ENCODE measurements around the gene SLCO3A1.

The SLCO3A1 gene

DNA sequence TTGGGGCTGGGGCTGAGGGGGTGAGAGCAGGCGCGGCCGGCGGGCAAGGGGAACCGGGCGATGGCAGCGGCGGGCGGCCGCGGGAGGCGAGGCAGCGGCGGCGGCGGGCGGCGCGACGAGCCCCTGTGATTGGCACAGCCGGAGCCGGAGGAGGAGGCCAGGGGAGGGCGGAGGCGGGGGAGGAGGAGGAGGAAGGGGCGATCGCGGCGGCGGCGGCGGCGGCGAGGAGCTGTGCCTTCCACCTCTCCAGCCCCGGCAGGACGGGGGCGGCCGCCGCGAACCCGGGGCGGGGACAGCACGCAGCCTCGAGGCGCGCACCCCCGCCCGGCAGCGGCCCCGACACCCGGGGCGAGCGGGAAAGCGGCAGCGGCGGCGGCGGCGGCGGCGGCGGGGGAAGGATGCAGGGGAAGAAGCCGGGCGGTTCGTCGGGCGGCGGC, at the start of gene SLCO3A1:
Gene SLCO3A1, plus strand, starts transcription at position 198 of the 437 bp plus-strand sequence.
- DNase-seq, result peak; percentile 30 to 83

DNA sequence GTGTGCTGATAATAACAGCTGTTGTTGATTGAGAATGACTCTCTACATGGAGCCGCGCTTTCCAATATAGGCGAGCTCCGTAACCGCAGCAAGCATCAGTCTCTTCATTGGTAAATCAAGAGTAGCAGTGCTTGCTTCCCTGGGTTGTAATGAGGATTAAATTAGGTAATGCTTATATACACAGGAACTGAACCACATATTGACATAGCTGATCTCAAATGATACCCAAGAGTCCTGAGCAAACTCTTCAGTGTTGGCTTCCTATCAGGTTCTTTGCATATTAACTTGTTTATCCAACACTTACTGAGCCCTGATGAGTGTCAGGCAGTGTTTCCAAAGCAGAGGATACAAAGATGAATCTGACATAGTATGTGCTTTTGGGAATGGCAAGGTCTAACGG, 46.4 kb upstream of the SLCO3A1 start:
- no peak for DNase-seq

DNA sequence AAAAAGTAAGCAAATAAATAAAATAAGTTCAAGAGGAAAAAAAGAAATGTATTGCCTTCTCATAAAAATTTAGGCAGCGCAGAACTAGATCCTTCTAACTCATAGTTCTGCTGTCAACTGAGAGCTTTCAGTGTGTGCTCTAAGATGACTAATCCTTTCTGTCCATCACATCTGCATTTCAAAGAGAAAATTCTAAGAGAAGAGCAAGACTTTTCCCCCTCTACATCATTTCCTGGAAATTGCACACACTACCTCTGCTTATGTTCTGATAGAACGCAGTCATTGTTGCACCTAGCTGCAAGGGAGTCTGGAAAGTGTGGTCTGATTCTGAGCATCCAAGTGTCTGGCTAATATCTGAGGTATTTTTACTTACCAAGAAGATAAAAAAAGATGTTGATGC, 39.6 kb upstream of the SLCO3A1 start:
- DNase-seq, result no peak

DNA sequence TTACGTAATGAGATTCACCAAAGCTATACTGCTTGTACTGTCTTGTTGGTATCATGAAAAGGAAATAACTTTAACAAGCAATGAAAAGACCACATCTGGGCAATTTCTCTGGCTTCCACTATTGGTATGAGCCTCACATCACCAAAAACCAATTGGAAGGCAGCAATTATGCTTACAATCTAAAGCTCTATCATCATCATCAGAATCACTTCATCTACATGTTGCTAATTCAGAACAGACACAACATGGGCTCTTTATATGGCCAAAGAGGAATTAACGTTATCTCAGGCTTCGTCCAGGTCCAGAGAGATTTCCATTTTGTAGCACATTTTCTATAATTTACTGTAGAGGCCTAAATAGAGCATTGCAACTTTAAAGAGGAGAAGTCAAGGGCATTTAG, 36.6 kb upstream of the SLCO3A1 start:
- no peak for DNase-seq

DNA sequence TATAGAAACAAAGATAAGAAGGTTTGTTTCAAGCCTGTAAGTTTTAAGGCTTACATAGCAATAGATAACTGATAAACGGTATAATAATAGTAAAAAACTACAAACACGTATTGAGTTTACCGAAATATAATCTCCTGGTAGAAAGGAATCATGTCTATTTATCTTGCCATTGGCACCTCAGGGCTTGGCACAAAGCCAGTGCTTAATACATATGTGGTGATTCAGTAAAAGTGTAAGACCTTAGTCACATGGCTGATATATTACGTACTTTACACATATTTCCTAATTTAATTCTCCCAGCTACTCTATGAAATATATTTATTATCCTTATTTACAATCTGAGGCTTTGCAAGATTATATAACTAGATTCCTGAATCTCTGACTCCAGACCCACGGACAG, 32.0 kb upstream of the SLCO3A1 start:
- DNase-seq, result no peak

DNA sequence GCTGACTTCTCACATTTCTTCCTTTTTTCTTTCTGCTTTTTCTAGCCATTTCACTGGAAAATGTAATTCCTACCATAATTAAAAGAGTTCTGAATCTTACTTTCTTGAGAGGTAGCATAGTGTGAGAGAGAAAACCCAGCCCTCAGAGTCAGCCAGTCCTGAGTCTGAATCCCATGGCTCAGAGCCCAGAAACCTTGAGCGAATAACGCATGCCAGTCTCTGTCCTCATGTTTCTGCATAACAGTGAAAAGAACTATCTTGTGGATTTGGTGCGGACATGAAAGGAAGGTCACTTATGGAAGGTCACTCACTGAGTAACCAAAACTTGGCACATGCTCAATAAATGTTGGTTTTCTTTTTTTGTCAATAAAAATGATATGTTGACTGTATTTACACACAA, 29.3 kb upstream of the SLCO3A1 start:
- no peak for DNase-seq

DNA sequence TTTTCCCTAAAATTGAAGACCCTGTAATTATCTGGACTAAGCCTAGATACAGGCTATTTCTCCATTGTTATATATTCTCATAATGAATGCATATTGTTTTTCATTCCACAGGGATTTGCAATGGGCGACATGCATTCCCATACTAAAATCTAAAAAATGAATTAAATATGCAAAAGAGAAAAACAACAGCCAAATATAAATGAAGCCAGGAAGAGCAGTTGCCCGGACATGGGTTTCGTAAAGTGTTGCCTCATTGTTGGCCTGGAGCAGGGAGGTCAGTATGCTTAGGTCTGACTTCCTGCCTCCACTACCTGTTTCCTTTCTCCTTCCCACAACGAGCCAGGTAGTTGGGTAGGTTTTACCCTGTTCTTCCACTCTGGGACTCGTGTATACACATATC, 27.1 kb upstream of the SLCO3A1 start:
- no peak for DNase-seq

DNA sequence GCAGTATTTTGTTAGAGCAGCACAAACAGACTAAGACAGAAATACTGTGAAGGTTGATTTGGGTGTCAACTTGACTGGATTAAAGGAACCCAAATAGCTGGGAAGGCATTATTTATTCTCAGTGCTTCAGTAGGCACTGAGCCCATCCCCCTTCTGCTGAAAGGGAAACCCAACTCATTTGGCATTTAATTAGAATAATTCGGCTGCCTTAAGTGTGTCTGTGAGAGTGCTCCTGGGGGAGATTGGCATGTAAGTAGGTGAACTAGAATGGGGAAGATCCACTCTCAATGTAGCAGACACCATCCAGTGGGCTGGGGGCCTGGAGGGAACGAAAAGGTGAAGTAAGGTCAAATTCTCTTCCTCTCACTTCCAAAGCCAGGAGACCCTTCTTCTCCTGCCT, 20.5 kb upstream of the SLCO3A1 start:
- no peak for DNase-seq

DNA sequence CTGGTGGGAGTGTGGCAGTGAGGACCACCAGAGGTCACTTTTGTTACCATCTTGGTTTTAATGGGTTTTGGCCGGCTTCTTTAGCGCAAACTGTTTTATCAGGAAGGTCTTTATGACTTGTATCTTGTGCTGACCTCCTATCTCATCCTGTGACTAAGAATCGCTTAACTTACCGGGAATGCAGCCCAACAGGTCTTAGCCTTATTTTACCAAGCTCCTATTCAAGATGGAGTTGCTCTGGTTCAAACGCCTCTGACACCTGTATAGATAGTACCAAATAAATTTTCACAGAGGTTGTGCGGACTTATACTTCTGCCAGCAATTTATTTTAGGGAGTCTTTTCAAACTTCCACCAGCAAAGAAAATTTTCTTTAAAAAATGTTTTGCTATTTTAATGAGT, 13.6 kb upstream of the SLCO3A1 start:
- no peak for DNase-seq

DNA sequence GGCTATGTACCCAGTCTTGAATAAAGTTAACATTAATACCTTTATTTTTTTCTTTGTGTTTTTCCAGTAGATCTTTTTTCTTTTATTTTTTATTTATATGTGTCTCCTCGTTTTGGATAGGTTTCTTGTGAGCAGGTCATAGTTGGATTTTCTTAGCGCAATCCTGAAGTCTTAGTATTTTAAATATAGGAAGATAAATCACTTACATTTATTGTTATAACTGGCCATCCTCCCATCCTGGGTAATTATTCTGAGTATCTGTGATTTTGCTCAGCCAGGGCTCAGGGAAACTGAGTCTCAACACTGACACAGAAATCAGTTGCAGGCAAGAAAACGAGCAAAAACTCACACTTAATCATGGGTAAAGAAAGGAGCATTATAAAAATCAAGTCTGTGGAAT, 11.6 kb upstream of the SLCO3A1 start:
- no peak for DNase-seq

DNA sequence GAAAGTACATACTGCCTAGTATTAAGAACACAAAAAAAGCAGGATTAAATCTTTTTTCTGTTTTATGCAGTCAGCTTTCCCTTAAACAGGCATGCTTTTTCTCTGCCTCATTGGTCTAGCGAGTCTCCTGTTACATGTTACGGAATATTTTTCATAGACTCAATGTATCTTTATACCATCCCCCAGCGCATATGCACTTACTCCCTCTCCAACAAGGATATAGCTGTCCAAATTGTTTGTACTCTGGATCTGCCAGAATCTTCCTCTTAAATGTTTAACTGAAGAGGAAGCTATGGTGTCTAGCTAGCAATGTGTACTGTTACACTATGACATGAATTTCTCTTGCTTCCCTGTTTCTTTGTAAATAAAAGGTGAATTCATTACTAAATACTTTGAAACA, 9.2 kb upstream of the SLCO3A1 start:
- DNase-seq, result no peak

DNA sequence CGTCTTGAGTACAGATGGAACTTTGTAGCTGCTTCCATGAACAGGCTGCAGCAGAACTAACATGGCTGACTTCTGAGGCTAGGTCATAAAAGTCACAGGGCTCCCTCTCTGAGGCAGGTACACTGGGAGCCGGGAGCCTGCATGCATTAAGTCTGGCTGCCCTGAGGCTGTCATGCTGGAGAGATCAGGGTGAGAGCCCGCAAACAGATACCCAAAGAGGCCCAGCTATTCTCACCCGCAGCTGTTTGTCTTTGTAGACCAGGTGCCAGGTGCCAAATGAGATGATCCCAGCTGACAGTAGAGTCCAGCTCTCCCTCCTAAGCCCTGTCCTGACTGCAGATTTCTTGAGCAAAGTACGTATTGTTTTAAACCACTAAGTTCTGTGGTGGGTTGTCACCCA, 8.6 kb upstream of the SLCO3A1 start:
- no peak for DNase-seq

DNA sequence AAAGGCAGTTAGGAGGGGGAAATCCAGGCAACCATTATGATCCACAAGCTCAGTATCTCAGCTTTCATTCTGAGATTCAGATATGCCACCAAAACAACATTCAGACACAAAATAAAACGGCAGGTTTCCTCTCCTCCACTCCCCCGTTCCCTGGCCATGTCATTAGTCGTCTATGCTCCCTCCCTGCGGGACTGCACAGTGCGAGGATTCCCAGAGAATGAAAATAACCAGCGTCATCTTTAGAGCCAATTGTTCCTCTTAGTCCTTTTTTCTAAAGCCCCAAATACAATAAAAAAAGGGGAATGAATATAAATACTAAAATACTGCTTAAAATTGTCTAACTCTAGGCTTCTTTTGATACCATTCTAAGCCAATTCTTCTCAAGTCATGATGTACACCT, 7.8 kb upstream of the SLCO3A1 start:
- DNase-seq, result no peak

DNA sequence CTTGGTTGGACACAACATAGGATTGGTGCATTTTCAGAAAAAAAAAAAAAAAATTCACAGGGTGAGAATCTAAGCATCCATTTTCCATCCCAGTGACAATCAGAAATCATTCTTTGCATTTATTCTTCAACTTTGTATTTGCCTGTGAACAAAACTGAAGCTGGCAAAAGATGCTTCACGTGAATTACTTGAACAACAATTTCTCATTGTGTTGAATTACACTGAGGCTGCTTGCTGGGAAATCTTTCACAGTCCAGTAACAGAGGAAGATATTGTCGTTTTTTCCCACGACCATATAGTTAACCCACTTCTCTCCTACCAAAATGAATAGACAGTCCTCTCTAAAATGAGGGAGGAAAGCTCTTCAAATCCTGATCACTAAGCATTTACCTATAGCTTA, 4.3 kb upstream of the SLCO3A1 start:
- DNase-seq, result no peak

DNA sequence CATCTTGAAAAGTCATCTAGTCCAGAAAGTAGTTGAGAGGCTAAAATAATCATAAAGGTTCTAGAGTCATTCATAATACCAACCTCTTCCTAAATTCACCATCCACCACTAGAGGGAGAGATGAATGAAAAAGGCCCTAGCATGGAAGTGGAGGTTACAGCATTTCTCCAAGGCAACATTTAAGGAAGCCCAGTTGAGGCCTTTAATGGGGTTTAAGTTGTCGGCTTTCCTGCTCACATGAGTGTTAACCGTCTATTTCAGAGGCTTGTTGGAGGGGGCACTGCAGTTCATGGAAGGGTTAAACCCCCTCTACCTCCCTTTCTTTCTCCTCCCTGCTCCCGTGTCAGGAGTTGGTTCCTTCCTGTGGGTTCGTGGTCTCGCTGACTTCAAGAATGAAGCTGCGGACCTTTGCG, 3.8 kb upstream of the SLCO3A1 start:
- peak in 1 of 2 donors; percentile 47 for DNase-seq

DNA sequence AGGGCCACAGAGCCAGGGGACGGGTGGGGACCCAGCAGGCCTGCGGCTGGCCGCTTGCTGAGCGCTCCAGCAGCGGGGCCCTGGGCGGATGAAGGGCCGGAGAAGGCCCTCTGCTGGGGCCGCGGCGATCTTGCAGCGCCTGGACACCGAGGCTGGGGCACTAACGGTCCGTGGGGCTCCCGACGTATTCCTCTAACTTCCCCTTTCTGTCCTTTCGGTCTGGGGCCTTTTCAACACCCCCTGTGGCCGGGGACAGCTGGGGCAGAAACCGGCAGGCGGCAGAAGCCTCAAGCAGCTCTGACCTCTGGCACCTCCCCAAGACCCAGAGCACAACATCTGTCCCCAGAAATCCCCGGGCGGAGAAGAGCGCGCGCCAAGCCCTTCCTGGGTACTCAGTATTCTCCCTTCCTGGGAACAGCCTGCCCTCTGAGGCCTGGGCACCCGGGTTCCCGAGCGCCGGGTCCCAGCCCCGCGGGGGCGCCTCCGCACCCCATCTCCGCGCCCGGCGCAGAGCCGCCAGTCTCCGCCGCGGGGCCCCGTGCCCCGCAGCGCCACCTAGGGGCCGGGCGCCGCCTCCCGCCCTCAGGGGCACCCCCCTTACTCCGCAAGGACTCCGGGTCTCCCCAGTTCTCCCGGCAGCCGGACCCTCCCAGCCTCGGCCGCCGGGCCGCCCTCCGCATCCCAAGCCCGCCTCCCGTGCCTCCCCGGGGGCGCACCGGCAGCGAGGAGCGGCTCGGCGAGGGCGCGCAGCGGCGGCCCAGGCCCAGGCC, 582 bp upstream of the SLCO3A1 start:
- DNase-seq, result peak; percentile 52 to 91

DNA sequence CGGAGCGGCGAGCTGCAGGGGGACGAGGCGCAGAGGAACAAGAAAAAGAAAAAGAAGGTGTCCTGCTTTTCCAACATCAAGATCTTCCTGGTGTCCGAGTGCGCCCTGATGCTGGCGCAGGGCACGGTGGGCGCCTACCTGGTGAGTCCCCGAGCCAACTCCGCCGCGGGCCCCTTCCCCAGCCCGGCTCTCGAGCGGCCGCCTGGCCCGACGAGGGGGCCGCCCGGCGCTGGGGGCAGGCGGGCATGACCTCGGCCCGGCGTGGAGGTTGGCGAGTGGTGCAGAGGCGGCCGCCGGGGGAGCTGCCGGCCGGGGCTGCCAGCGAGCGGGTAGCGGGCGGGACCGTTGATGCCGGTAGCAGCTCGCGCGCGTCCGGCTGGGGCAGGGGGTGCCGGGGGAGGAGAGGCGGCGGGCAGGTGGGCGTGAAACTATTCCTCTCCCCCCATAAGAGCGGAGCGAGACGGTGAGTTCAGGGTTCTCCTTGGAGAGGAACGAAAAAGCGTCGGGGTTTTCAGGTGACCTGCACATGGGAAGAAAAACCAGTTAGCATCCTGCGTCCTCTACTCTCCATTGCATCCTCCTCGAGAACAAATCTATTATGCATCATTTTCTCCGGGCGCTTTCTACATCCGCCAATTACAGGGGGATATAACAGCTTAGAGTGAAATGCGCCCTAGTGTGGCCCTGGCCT, 585 bp downstream of the SLCO3A1 start:
- DNase-seq, result peak in 1 of 2 donors; percentile 66

DNA sequence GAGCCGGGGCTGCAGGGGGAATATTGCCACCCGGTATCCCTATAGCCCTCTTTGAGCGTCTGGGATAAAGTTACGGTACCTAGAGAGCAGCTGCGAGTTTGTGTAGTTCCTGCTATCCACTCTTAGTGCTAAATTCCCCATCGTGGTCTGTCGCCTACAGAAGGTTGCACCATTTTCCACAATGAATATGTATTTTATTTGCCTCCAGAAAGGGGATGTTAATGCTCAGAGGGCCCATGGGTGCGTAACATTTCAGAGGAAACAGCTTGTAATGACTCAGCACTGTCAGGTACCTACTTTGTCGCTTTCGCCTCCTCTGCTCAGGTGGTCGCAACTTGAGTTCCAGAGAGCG, 1.1 kb downstream of the SLCO3A1 start:
- peak; percentile 51 to 58 for DNase-seq

DNA sequence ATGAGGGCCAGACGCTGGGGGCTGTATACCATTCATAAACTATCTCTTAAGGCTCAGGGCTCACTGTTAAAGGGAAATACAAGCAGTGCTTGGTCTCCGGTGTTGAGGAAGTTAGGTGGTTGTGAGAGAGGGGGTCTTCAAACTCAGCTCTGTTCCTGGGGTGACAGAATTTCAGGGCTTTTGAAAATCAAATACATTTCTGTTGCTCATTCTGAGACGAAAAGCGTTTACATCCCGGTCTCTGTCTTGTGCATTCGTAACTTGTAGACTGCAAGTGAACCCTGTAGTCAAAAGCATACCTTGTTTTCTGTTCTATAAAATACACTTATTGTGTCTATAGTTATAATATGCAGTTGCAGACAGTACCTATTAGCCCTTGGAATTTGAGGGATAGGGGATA, 1.7 kb downstream of the SLCO3A1 start:
- no peak for DNase-seq

DNA sequence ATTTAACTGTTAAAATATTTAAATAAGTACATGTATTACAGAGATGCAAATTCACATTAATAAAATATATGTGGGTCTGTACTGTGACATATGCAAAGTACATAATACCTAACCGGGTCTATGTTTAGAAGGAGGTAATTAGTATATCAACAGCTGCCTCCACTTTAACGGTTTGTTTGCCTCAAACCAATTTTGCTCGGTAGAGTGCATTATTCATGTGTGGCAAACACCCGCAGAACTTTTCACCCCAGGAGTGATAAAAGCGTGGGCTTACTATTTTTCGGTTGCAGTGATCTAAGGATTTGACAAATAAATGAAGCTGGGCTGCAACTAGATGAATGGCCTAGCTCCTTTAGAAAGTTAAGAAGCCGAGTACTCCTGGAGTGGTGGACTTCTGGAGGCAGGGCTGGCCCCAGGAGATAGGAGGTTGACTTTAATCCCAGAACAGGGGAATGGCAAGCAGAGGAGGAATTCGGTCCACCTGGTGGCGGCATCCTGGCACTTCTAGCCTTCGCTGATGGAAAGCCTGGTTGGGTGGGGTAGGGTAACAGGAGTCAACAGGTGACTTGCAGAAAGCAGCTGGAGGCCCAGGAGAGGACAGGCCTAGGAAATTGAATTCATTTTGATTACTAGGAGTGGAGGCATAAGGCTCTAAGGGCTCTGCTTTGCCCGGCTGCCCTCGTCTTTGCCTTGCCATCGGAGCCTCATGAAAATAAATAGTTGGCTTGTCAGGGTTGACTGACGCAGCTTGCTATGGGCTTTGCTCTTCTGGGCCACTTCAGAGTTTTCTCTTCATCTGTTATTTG, 2.4 kb downstream of the SLCO3A1 start:
- no peak for DNase-seq

DNA sequence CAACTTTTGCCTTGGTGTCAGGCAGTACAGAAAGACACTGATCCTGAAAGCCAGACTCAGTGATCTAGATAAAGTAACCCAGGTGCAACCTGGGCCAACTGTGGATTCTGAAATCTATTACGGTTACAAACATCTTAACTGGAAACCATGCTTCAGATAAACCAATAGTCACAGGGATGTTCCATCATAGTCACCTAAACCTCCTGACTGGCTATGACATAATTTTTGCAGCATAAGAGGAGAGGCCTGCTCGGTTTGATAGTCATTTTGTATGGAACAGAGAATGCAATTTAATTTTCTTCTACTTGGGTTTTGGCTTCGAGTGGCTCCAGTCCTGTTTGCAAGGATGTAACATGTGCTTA, 3.7 kb downstream of the SLCO3A1 start:
- DNase-seq, result no peak

DNA sequence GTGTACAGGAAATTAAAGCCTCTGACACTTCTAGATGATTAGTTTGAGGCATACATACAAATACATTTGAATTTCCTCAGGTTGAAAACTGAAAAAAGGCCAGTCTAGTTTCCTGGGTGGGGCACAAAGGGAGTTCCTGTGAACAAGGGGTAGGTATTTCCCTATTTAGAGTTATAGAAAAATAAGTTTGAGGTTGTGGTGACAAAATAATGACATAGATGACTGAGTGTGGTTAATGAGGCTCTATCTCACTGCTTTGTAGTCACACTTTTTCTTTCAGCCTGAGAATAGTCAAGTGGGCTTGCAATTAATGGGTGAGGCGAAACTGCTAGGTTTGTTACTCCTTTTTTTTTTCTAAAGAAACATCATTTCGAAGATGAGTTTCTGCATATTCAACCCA, 4.3 kb downstream of the SLCO3A1 start:
- DNase-seq, result no peak

DNA sequence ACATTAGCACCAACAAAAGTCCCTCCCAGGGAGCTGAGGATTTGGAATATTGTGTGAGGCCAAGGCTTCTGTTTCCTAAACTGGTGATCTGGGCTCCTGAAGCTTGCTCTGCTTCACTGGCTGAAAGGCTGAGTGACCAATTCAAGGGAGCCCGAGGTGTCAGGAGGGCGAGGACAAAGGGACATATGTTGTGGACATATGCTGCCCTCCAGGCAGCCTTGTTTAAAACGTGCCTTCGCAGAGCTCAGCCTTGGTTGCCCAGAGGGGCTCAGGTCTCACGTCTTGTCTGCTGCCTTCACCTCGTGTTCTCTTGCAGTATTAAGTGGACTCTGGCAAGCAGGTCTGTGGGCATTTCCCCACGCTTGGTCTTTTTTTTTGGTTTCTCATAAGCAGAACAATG, 7.0 kb downstream of the SLCO3A1 start:
- no peak for DNase-seq

DNA sequence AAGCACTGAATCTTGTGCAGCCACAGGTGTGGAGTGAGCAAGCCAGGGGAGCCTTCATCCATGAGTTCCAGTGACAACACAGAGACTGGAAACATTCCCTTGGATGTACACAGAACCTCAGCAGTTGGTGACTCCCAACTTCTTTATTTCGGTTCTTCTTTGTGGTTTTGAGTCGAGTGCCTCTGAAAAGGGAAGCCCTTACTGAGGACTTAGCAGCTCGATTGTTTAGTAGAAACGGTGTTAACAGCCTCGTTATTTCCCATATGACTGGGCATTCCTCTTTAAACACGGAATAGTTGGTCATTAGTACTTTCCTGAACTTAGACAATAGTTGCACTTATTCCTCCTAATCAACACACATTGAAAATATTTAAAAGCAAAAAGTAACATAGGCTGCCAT, 7.7 kb downstream of the SLCO3A1 start:
- peak in 1 of 2 donors; percentile 18 for DNase-seq

Data from bone marrow (tissue), 2 donors.